NB4 (cell line): Measurements from ENCODE around the gene NFKB1.

Source experiments
- DNase-seq: peaks from one replicate; pipeline ENCODE4 v3.0.0; 2010; ENCODE audit warnings: low read depth
- H3K4me3 ChIP-seq: one replicate; pipeline ENCODE4 v1.5.1; 2011; ENCODE audit warnings: mild to moderate bottlenecking, low read depth, low read length, moderate library complexity
- MYC ChIP-seq: IDR thresholded peaks from 2 replicates; pipeline ENCODE4 v1.6.1; 2011; ENCODE audit warnings: low read depth, low read length
- POLR2A ChIP-seq: IDR thresholded peaks from 2 replicates; pipeline ENCODE4 v1.6.1; 2011; ENCODE audit warnings: mild to moderate bottlenecking; ENCODE audit not compliant: insufficient read length; ENCODE audit errors: extremely low read depth
- TF ChIP-seq, protein P1 (sequence below): IDR thresholded peaks from 2 replicates; pipeline ENCODE4 v1.6.1; 2011; ENCODE audit warnings: low read depth, low read length
- TF ChIP-seq, protein P2 (sequence below): IDR thresholded peaks from one replicate; pipeline ENCODE4 v1.5.1; 2012; ENCODE audit warnings: low read depth, low read length

NFKB1 gene

DNA sequence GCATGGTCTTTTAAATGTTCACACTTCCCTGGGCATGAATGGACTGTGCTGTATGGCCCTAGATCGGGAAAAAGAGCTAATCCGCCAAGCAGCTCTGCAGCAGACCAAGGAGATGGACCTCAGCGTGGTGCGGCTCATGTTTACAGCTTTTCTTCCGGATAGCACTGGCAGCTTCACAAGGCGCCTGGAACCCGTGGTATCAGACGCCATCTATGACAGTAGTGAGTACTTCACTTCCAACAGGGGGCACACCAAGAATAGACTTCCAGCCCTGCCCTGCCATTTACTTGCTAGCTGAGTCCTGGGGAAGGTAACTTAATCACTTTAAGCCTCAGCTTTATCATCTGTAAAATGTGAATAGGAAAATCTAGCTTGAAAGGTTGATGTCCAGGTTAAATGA is 77.7 kb downstream of the NFKB1 start:
- TF ChIP-seq MYC (no peak), POLR2A (no peak)
- TF ChIP-seq, protein P1, sequence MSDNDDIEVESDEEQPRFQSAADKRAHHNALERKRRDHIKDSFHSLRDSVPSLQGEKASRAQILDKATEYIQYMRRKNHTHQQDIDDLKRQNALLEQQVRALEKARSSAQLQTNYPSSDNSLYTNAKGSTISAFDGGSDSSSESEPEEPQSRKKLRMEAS = no peak
- TF ChIP-seq, protein P2, sequence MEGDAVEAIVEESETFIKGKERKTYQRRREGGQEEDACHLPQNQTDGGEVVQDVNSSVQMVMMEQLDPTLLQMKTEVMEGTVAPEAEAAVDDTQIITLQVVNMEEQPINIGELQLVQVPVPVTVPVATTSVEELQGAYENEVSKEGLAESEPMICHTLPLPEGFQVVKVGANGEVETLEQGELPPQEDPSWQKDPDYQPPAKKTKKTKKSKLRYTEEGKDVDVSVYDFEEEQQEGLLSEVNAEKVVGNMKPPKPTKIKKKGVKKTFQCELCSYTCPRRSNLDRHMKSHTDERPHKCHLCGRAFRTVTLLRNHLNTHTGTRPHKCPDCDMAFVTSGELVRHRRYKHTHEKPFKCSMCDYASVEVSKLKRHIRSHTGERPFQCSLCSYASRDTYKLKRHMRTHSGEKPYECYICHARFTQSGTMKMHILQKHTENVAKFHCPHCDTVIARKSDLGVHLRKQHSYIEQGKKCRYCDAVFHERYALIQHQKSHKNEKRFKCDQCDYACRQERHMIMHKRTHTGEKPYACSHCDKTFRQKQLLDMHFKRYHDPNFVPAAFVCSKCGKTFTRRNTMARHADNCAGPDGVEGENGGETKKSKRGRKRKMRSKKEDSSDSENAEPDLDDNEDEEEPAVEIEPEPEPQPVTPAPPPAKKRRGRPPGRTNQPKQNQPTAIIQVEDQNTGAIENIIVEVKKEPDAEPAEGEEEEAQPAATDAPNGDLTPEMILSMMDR = no peak
- H3K4me3 ChIP-seq = no peak overlapping the region
- DNase-seq = peak; percentile 9

DNA sequence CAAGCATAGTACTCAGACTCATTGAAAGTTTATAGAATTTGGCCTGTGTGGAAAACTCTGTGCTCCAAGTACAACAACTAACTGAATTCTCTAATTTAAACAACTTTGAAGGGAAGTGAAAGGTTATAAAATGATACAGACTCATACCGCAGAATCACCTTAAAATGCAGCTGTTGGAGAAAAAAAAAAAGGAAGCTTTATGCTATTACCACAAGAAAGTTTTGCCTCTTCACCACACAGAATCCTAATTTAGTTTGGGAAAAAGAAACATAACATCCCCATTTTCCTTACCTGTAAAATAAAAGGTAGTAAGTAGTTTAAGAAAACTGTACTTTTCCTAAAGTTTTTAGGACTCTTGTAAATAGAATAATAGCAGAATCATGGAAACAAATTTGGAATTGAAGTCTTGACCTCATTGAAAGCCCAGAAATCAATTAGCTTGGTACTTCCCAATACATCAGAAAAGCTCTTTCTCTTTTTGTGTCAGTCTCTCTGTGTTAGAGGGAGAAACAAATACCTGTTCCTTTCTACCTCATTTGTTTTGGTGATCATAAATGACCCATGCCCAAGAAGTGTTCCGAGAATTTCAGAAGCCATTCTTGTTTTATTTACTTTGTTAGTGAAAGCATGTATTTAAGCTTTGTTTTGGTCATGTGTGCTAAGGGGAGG is 78.8 kb downstream of the NFKB1 start:
- DNase-seq = no peak
- TF ChIP-seq MYC = no peak
- TF ChIP-seq, protein P2 = no peak
- no peak for TF ChIP-seq POLR2A
- TF ChIP-seq, protein P1 = no peak
- no peak overlapping the region for H3K4me3 ChIP-seq

DNA sequence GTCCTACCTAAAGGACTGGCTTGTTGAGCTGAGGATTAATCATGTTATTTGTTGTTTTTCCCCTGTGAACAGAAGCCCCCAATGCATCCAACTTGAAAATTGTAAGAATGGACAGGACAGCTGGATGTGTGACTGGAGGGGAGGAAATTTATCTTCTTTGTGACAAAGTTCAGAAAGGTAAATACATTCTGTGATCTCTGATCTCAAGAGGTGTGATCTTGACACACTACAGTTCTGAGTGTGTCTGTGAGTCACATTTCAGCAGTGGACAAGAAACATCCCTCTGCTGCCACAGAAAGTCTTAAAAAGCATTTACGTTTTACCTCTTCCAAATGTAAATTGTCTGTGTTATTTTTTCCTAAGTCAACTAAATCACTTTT is 79.3 kb downstream of the NFKB1 start:
- no peak for DNase-seq
- TF ChIP-seq, protein P1 = no peak
- TF ChIP-seq POLR2A = no peak
- TF ChIP-seq MYC = no peak
- TF ChIP-seq, protein P2 = no peak
- H3K4me3 ChIP-seq = no peak overlapping the region

DNA sequence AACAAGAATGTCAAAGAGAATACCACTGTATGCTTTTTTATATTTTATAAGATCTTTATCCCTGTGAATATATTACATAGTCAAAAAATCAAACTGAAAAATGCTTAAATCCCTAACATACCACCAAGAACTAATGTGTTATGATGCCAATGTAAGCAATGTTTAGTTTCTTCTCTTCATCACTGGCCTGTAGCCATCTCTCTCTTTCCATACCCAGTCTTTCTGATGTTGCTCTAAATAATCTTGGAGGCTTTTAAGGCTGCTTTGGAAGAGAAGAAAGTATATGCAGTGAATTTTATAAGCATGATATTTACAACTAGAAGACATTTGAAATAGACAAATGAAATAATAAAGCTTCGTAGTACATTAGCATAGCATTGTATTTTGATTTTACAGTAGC is 82.9 kb downstream of the NFKB1 start:
- TF ChIP-seq POLR2A = no peak
- TF ChIP-seq, protein P1 = no peak
- TF ChIP-seq MYC = no peak
- TF ChIP-seq, protein P2 = no peak
- no peak for DNase-seq
- no peak overlapping the region for H3K4me3 ChIP-seq

DNA sequence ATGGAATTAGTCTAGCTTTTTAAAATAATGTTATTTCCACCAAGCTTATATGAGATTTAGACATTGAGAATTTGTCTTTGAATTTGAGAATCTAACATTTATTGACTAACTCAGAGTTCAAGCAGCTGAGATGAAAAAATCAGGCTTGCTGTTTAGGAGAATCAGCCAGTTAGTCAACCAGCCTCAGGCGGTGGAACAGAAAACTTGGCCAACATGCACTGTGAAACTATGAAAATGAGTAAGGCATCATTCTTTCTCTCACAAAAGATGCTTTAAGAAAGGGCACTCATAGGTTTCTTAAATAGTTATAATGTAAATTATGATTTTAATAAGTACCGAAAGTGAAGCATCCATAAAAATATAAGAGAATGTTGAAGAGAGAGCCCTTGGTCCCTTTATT is 84.2 kb downstream of the NFKB1 start:
- no peak for TF ChIP-seq MYC
- TF ChIP-seq POLR2A = no peak
- TF ChIP-seq, protein P2 = no peak
- TF ChIP-seq, protein P1 = no peak
- DNase-seq = no peak
- no peak overlapping the region for H3K4me3 ChIP-seq
